Endodermal cell (in vitro differentiated cells): Measurements from ENCODE around the gene APOBEC3G. TPM values are rescaled to one million over a fixed set of nuclear protein-coding genes. Genes with fewer than 3 reads are reported as not detected.
"Not testable (repeated sequence)": the region's sequence is repeated elsewhere in the genome, so short reads cannot be mapped to it uniquely, and the experiment has no call there.

ENCODE experiments used
- DNase-seq: peaks from one replicate; pipeline ENCODE4 v3.0.0-alpha.2; 2017
- H3K27ac ChIP-seq: 2 replicates; pipeline ENCODE4 v1.5.1; 2013; ENCODE audit warnings: mild to moderate bottlenecking, low read depth, low read length, moderate library complexity
- H3K27me3 ChIP-seq: 2 replicates; pipeline ENCODE4 v1.6.1; 2013; ENCODE audit warnings: mild to moderate bottlenecking, low read length, moderate library complexity; ENCODE audit not compliant: insufficient read depth, control insufficient read depth, poor library complexity, severe bottlenecking
- H3K36me3 ChIP-seq: 2 replicates; pipeline ENCODE4 v1.7.0; 2013; ENCODE audit warnings: mild to moderate bottlenecking, low read length, moderate library complexity; ENCODE audit not compliant: control insufficient read depth, insufficient read depth
- H3K4me1 ChIP-seq: one replicate; pipeline ENCODE4 v1.7.0; 2013; ENCODE audit warnings: low read length; ENCODE audit not compliant: control insufficient read depth, insufficient read depth
- H3K4me3 ChIP-seq: 2 replicates; pipeline ENCODE4 v1.5.1; 2013; ENCODE audit warnings: mild to moderate bottlenecking, low read length, moderate library complexity
- H3K9ac ChIP-seq: 2 replicates; pipeline ENCODE4 v1.6.1; 2013; ENCODE audit warnings: mild to moderate bottlenecking, low read length, moderate library complexity; ENCODE audit not compliant: poor library complexity, severe bottlenecking; ENCODE audit errors: extremely low read depth
- H3K9me3 ChIP-seq: 2 replicates; pipeline ENCODE4 v1.6.1; 2013; ENCODE audit warnings: mild to moderate bottlenecking, low read length, moderate library complexity; ENCODE audit not compliant: control insufficient read depth
- H3K27ac Mint-ChIP-seq: 2 replicates; pipeline ENCODE4 v1.8.0; 2020; ENCODE audit warnings: mixed read lengths
- H3K27me3 Mint-ChIP-seq: 2 replicates; pipeline ENCODE4 v1.8.0; 2021; ENCODE audit warnings: mild to moderate bottlenecking, mixed read lengths; ENCODE audit not compliant: insufficient read depth
- H3K36me3 Mint-ChIP-seq: 2 replicates; pipeline ENCODE4 v1.8.0; 2020; ENCODE audit warnings: low read depth, mixed read lengths
- H3K4me1 Mint-ChIP-seq: 2 replicates; pipeline ENCODE4 v1.8.0; 2020; ENCODE audit warnings: mixed read lengths
- H3K4me3 Mint-ChIP-seq: 2 replicates; pipeline ENCODE4 v1.8.0; 2020; ENCODE audit warnings: mild to moderate bottlenecking, moderate library complexity, mixed read lengths
- H3K9me3 Mint-ChIP-seq: 2 replicates; pipeline ENCODE4 v1.8.0; 2020; ENCODE audit warnings: mild to moderate bottlenecking, mixed read lengths
- WGBS, 2 experiments: methylation state at CpG; one replicate each; pipeline versions ENCODE4 v1.1.5 to v1.1.7; 2013; ENCODE audit warnings: missing lambda C conversion rate in 2 of 2, mixed read lengths in 1 of 2; ENCODE audit not compliant: insufficient coverage in 1 of 2, insufficient read length in 1 of 2; 5-methylcytosine and 5-hydroxymethylcytosine counted together
- total RNA-seq, 2 donors: library from RNA; stranded (reverse); fragmentation: NEBNext Ultra II Directional in 1 of 2; extraction: Animal tissue kit (Norgen Biotek cat#: 25700) in 1 of 2; gene quantifications; 2 replicates in 1 of 2; 3 replicates in 1 of 2; pipeline ENCODE4 v1.2.1, GENCODE V29; 2021
- TF ChIP-seq, protein P1 (sequence below): fragments of 200-600 bp; sonication (generic); conservative IDR thresholded peaks from 2 replicates; pipeline ENCODE4 v1.5.0; 2021; ENCODE audit warnings: antibody characterized with exemption, mild to moderate bottlenecking

Gene APOBEC3G
- total RNA-seq, 2 donors from 2014 or later: 8.7 to 19.7 TPM

DNA sequence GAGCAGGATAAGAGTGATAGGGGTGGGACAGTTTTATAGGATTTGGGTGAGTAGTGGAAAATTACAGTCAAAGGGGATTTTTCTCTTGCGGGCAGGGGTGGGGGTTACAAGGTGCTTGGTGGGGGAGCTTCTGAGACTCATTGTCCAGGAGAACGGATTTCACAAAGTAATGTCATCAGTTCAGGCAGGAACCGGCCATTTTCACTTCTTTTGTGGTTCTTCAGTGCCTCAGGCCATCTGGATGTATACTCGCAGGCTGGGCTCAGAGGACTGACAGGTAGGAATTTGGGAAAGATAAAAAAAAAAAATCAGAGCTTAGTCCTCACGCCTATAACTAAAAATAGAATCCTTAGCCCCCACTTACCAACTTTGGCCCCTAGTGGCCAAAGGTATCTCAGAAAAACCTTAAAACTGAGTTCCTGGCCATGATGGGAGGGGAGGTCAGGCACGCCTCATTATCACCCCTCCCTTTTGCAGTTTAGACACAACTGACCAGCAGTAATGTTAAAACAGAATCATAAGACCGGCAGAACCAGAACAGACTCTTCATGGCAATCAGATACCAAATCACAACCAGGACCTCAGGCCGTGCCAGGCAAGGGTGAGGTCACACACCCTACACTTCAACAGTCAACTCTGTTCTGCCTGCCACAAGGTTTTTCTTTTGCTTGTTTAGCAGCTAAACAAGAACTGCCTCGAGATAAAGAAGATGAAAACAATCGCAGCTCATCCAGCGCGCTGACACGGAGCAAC, 8.9 kb upstream of the APOBEC3G start:
- WGBS, 2 experiments: 77 to 82% methylated on average over 8 to 13 of the region's 13 CpGs
- no peaks in the 10 kb centered on the region for H3K9me3 Mint-ChIP-seq
- Histone ChIP-seq H3K36me3 (no peaks in the 10 kb centered on the region), H3K9me3 (no peaks in the 10 kb centered on the region), H3K27ac (no peak overlapping the region), H3K27me3 (no peaks in the 10 kb centered on the region), H3K4me1 (no peaks in the 10 kb centered on the region), H3K9ac (no peak overlapping the region), H3K4me3 (no peak overlapping the region)
- no peaks in the 10 kb centered on the region for H3K27me3 Mint-ChIP-seq
- peak overlapping the region; percentile 2 for H3K27ac Mint-ChIP-seq
- H3K4me3 Mint-ChIP-seq: no peak overlapping the region
- no peaks in the 10 kb centered on the region for H3K36me3 Mint-ChIP-seq
- no peak for DNase-seq
- peaks cover 3% of the 10 kb centered on the region for H3K4me1 Mint-ChIP-seq
- TF ChIP-seq, protein P1, sequence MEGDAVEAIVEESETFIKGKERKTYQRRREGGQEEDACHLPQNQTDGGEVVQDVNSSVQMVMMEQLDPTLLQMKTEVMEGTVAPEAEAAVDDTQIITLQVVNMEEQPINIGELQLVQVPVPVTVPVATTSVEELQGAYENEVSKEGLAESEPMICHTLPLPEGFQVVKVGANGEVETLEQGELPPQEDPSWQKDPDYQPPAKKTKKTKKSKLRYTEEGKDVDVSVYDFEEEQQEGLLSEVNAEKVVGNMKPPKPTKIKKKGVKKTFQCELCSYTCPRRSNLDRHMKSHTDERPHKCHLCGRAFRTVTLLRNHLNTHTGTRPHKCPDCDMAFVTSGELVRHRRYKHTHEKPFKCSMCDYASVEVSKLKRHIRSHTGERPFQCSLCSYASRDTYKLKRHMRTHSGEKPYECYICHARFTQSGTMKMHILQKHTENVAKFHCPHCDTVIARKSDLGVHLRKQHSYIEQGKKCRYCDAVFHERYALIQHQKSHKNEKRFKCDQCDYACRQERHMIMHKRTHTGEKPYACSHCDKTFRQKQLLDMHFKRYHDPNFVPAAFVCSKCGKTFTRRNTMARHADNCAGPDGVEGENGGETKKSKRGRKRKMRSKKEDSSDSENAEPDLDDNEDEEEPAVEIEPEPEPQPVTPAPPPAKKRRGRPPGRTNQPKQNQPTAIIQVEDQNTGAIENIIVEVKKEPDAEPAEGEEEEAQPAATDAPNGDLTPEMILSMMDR: peak; percentile 65

DNA sequence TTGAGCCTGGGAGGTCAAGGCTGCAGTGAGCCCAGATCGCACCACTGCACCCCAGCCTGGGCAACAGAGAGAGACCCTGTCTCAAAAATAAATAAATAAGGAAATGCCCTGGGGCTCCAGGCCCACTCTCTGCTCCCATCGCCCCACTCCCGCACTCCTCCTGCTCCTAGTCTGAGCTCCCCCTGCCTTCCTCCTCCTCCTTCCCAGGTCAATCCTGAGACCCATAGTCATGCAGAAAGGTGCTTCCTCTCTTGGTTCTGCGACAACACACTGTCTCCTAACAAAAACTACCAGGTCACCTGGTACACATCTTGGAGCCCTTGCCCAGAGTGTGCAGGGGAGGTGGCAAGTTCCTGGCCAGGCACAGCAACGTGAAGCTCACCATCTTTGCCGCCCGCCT, 6.9 kb upstream of the APOBEC3G start:
- WGBS, 2 experiments: 94 to 100% methylated on average over 1 to 7 of the region's 7 CpGs
- DNase-seq: no peak
- no peaks in the 10 kb centered on the region for H3K27me3 ChIP-seq
- Mint-ChIP-seq H3K9me3 (no peaks in the 10 kb centered on the region), H3K4me3 (no peak overlapping the region), H3K36me3 (no peaks in the 10 kb centered on the region), H3K4me1 (peaks cover 13% of the 10 kb centered on the region), H3K27me3 (no peaks in the 10 kb centered on the region), H3K27ac (no peak overlapping the region)
- no peaks in the 10 kb centered on the region for H3K36me3 ChIP-seq
- H3K4me1 ChIP-seq: no peaks in the 10 kb centered on the region
- TF ChIP-seq, protein P1: no peak
- no peak overlapping the region for H3K27ac ChIP-seq
- H3K9ac ChIP-seq: no peak overlapping the region
- H3K4me3 ChIP-seq: no peak overlapping the region
- no peaks in the 10 kb centered on the region for H3K9me3 ChIP-seq

GRCh38 chr22:39072581-39072981, 4.5 kb upstream of the APOBEC3G start:
- H3K36me3 Mint-ChIP-seq, H3K27me3 Mint-ChIP-seq, H3K9me3 Mint-ChIP-seq, H3K27ac ChIP-seq, H3K9ac ChIP-seq, H3K4me1 ChIP-seq, H3K27me3 ChIP-seq, H3K36me3 ChIP-seq, H3K27ac Mint-ChIP-seq, H3K9me3 ChIP-seq, H3K4me3 Mint-ChIP-seq, DNase-seq, H3K4me3 ChIP-seq: not testable (repeated sequence)
- 88 to 89% methylated on average over 1 to 6 of the region's 7 CpGs for WGBS, 2 experiments
- peaks cover 23% of the 10 kb centered on the region for H3K4me1 Mint-ChIP-seq
